ENCODE data around the gene KLC4.
A peak's percentile ranks its signal among the peaks of the same experiment; 100 is the strongest.
"Not testable (repeated sequence)": the region's sequence is repeated elsewhere in the genome, so short reads cannot be mapped to it uniquely, and the experiment has no call there.

Gene KLC4

GRCh38 chr6:43037197-43037596, 22.2 kb upstream of the KLC4 start:
- DNase-seq: no peak

GRCh38 chr6:43037706-43038105, 21.7 kb upstream of the KLC4 start:
- no peak for DNase-seq

DNA sequence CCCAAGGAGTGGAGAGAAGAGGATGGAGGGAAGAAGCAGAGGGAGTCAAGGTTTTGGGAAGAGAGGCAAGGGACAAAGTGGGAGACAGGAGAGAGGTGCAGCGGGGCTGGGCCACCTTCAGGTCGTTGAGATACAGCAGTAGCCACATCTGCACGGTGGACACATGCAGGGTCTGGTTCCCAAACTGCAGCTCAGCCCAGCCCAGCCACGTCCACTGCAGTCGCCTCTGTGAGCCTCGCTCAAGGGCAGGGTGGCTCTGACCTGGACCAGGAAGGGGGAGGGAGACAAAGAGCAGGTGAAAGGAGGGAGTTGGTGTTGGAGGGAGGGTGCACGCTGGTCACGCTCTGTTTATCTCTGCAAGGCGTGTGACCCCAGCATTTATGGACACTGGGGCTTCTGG, 20.7 kb upstream of the KLC4 start:
- no peak for DNase-seq

- DNase-seq: no peak
These were observed 18.7 kb upstream of the KLC4 start for GRCh38 chr6:43040542-43041257.

DNA sequence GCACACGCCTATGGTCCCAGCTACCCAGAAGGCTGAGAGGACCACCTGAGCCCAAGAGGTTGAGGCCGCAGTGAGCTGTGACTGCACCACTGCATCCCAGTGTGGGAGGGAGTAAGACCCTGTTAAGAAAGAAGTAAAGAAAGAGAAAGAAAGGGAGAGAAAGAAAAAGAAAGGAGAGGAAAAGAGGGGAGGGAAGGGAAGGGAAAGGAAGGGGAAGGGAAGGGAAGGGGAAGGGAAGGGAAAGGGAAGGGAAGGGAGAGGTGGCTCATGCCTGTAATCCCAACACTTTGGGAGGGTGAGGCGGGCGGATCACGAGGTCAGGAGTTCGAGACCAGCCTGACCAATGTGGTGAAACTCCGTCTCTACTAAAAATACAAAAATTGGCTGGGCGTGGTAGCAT, 18.0 kb upstream of the KLC4 start:
- DNase-seq: not testable (repeated sequence)

- no peak for DNase-seq
These were observed 16.1 kb upstream of the KLC4 start for GRCh38 chr6:43043310-43043709.

- no peak for DNase-seq
These were observed 14.0 kb upstream of the KLC4 start for GRCh38 chr6:43045371-43045930.

DNA sequence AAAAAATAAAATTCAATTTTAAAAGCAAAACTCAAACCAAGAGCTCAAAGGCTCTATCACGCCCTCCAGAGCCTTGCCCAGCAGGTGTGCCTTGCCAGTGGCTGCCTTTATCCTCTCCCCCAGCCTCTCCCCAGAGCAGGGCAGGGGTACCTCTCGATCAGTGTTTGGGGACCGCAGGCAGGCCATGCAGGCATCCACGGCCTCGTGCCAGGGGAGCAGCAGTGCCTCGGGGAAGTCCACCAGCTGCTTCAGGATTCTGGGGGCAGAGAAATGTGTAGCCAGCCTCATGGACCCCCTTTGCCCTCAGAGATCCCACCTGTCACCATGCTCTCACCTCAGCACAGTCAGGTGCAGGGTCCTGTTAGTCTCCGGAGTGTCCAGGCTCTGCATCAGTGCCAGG, 11.4 kb upstream of the KLC4 start:
- no peak for DNase-seq

DNA sequence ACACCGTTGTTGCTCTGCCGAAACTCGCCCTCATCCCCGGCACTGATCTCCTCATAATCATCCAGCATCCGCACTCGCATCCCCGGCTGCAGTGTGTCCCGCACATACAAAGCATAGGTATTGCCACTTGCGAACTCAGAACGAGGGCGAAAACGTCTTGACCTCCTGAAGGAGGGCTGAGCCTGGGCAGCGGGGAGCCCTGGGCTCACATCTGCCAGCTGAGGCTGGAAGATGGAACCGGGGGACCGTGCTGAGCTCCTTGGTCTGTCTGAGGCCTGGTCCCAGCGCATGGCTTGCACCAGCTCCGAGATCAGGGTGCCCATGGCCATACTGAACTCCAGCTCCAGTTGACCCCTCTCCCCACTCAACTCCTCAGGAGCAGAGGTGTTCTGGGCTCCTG, 8.4 kb upstream of the KLC4 start:
- DNase-seq: no peak

DNA sequence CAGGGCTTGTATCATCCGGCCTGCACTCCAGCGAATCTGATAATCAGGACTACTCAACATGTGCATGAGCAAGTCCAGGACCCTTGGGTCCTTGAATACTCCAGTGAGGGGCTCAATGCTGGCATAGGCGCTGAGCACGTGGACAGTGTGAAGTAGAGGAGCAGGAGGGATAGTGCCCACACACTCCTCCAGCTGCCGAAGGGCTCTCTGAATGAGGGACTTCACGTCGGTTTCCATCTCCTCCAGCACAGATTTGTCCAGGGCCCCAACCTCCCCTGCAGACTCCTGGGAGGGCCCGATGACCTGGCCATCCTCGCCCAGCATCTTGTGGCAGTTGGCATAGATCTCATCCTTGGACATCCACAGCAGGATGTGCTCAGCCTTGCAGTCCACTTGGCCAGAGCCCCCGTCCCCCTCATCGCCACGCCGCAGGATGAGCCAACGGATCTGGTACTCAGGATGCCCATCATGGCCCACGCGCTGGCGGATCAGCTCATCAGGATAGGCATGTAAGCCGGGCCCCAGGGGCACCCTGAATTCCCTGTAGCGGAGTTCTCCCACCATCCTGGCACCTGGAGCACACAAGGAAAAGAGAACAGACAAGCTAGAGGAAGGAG, 7.1 kb upstream of the KLC4 start:
- DNase-seq: no peak

DNA sequence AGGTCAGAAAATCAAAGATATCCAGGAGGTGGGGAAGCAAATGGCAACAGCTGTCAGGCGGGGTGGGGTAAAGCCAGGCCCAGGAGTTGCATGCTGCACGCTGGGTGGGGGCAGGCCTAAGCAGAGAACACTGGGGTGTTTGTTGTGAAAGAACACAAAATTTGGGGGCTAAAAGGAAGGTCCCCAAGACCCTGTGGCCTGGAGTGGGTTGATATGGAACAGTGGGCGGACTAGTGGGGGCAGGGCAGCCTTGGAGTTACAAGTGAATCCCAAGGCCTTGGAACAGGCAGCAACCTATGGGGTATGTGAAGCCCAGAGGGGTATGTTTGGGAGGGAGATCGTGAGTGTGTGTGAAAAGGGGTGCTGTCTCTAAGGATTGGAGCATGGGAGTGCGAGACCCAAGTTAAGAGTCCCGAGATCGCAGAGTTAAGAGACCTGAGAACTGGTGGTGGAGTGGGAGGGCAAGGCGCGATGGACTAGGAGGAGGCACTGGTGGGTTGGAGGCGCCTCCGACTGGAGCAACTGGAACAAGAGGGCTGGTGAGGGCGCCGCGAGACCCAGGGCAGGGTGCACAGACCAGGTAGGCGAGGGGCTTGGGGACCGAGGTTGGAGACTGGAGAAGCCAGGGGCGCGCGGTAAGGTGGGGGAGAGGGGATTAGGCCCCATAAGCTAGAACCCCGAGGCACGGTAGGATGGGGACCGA, 6.4 kb upstream of the KLC4 start:
- no peak for DNase-seq

DNA sequence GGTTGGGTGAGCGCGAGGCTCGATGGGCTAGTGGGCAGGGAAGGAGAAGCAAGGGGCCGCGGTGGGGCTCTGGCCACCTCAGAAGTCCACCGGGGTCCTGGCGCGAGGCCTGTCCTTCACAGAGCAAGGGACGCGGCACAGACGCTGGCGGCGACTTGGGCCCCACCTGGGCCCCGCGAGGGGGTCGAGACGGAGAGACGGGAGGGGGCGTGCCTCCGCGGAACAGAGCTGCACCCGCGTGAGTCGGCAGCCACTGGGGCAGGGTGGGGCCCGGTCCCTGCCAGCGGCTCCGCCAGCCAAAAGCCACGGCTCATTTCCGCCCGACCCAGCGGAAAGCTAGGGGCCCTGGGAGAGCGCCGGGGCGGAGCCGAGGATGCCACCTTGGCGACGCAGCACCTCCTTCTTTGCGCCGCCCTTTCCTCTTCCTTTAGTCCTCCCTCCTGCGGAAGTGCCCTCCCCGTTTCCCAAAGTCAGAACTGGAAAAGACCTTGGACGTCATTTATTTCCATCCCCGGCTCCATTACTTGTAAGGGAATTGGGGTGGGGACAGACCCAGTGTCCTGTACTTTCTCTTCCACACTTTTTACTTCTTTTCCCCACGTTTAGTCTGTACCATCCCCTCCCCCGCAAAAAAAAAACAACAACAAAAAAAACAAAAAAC, 5.8 kb upstream of the KLC4 start, which contains the start of gene CUL7:
Gene CUL7 (minus strand): TSS at position 307 of the 661 bp plus-strand sequence. CDS start 1,063 bp downstream, outside the sequence.
- peak; percentile 73 for DNase-seq

DNA sequence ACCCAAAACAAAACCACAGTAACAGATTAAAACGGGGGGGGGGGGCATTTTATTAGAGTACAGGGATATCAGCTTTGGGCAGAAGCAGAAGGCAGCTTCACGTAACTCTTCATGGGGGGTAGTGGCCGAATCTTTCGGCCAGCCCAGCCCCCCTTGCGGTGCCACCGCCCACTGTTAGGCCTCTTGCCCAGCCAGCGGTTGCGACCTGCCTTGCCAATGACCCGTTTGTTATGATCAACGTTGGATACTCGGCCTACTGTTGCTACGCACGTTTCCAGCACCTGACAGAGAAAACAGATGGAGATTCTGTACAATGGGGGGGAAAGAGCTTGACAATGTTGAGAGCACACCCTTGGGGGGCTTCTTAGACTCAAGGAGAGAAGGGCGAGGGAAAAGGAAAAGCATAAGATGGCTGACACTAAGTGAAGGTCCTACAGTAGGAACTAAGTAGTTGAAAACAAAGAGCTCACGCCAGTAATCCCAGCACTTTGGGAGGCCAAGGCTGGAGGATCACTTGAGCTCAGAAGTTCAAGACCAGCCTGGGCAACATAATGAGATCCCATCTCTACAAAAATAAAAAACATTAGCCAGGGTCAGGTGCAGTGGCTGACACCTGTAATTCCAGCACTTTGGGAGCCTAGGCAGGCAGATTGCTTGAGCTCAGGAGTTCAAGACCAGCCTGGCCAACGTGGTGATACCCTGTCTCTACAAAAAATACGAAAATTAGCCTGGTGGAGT, 5.1 kb upstream of the KLC4 start:
- no peak for DNase-seq

DNA sequence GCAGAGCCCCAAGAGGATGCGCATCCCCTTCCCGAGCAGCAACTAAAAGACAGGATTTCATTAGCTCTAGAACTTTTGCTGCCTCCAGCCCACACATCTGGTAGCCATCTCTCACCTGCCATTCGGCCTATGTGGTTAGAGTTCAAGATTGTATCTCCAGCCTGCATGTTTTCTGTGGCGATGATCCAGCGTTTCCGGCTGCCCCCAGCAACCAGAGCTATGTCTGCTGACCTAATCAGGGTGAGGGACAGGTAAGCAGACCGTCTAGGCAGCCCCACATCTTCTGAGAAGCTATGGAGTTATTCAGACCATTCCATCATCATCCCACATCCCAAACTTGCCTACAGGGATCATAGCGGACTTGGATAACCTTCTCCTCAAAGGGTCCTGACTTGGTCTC, 3.5 kb upstream of the KLC4 start:
- no peak for DNase-seq

DNA sequence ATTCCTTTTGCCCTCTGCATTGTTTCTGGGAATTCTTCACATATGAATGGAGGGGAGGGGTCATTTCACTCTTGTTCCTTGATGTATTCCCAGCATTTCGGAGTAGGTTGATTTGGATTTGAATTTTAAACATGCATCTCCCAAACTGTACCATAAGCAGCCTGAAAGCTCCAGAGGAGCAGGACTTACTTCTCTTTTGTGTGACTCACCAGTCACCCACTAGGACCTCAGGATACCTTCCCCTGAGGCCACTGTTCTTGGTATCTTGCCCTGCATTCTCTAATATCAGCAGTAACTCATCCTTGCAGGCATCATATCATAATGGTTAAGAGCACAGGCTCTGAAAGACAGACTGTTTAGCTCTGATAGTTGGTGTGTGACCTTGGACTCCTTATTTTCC, 900 bp upstream of the KLC4 start:
- no peak for DNase-seq

DNA sequence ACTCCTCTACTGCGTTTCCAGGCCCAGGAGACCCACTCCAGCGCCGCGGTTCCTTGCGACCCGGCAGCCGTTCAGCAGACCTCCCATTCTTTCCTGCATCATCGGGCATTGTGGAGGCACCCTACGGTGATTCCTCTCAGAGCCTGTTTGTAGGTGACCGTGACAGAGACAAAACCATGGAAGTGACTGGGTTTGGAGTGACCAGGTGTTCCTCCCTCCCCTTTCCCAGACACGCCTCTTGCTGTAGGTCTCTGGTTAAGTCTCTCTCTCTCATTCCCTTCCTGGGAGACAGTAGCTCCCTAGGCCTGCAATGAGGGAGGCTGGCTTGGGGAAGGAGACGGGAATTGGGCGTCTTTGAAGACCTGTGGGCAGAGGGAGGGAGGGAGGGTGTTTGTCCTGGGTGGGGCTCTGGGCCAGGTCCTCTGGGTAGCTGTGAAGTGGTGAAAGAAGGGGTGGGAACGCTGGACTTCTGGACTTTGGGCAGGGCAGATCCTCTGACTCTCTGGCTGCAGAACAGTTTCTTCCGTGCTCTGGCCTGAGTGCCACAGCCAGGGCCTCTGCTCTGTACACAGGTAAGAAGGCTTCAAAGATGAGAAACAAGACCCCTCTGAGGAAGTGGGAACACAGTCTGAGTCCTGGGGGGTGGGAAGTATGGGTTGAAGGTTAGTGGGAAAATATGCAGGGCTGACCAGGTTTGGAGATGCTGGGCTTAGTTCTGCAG, 763 bp downstream of the KLC4 start:
- DNase-seq: no peak

DNA sequence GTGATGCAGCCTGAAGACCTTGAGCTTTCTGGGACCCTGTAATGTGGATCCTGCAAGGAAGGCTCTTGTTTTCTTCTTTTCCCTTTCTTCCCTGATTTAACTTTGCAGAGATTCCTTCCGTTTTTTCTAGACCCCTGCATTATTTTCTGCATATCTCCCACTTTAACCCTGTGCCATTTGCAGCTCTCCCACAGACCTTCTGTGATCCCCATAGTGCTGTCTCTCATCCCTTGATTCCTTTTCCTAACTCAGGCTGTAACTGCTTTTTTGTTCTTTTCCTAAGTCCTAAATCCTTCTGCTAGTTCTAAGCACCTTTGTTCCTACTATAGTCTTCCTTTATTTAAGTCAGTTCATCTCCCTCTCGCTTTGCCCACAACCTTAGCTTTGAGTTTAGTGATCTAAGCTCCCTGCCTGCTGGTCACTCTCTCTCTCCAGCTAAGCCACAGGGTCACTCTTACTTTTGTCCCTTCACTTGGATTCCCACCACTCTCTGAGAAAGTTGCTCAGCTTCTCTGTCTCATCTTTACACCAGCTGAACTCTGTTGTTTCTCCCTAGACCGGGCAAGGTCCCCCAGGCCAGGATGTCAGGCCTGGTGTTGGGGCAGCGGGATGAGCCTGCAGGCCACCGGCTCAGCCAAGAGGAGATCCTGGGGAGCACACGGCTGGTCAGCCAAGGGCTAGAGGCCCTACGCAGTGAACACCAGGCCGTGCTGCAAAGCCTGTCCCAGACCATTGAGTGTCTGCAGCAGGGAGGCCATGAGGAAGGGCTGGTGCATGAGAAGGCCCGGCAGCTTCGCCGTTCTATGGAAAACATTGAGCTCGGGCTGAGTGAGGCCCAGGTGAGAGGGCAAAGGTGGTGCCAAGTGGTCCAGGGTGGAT, 1.6 kb downstream of the KLC4 start:
- no peak for DNase-seq

DNA sequence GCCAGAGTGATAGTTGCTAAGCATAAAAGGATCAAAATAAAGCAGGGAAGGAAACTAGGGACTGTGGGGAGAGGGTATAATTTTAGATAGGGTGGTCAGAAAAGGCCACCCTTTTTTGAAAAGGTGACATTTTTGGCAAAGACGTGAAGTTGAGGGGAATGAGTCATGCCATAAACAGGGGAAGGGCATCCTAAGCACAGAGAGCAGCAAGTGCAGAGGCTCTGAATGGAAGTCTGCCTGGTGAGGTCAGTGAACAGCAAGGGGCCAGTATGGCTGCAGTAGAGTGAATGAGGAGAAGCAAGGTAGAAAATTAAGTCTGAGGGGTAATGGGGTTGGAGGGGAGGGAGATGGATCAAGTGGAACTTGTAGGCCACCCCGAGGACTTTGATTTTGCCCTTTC, 2.4 kb downstream of the KLC4 start:
- DNase-seq: no peak

- no peak for DNase-seq
These were observed 3.4 kb downstream of the KLC4 start for GRCh38 chr6:43062818-43063217.

GRCh38 chr6:43070028-43070632, 10.7 kb downstream of the KLC4 start:
- DNase-seq: no peak
